HepG2 (cell line): ENCODE data around the gene CRIM1. TPM values are rescaled to one million over a fixed set of nuclear protein-coding genes. Genes with fewer than 3 reads are reported as not detected.

ENCODE experiments used
- HMG20A ChIP-seq: IDR thresholded peaks from 2 replicates; pipeline ENCODE4 v1.6.1; 2016; ENCODE audit warnings: borderline replicate concordance
- MTA3 ChIP-seq: sonication (generic); formaldehyde crosslinking; IDR thresholded peaks from 2 replicates; pipeline ENCODE4 v1.4.0; 2020; ENCODE audit warnings: missing genetic modification reagents
- NRL ChIP-seq: sonication (generic); formaldehyde crosslinking; IDR thresholded peaks from 2 replicates; pipeline ENCODE4 v1.5.0; 2020; ENCODE audit warnings: missing genetic modification reagents, mild to moderate bottlenecking, moderate library complexity, borderline replicate concordance
- PCBP1 ChIP-seq: fragments of 200-400 bp; formaldehyde crosslinking; IDR thresholded peaks from 2 replicates; pipeline ENCODE4 v1.6.1; 2017; ENCODE audit warnings: mild to moderate bottlenecking, low read depth, low read length, borderline replicate concordance
- XRCC5 ChIP-seq: fragments of 200-400 bp; formaldehyde crosslinking; optimal IDR thresholded peaks from 2 replicates; pipeline ENCODE3; 2017; ENCODE audit warnings: mild to moderate bottlenecking, low read length
- YEATS4 ChIP-seq: sonication (generic); formaldehyde crosslinking; IDR thresholded peaks from 2 replicates; pipeline ENCODE4 v1.4.0; 2020; ENCODE audit warnings: missing genetic modification reagents, borderline replicate concordance
- ZFAT ChIP-seq: sonication (generic); formaldehyde crosslinking; conservative IDR thresholded peaks from 2 replicates; pipeline ENCODE4 v1.8.1; 2023; ENCODE audit warnings: missing genetic modification reagents, inconsistent platforms
- ZNF143 ChIP-seq: sonication (generic); formaldehyde crosslinking; IDR thresholded peaks from 2 replicates; pipeline ENCODE4 v1.4.0; 2020; ENCODE audit warnings: missing genetic modification reagents
- ZNF264 ChIP-seq: sonication (generic); formaldehyde crosslinking; IDR thresholded peaks from 2 replicates; pipeline ENCODE4 v1.4.0; 2020; ENCODE audit warnings: missing genetic modification reagents
- ZNF333 ChIP-seq: sonication (generic); formaldehyde crosslinking; IDR thresholded peaks from 2 replicates; pipeline ENCODE4 v1.4.0; 2020; ENCODE audit warnings: mild to moderate bottlenecking, missing genetic modification reagents, borderline replicate concordance
- ZNF382 ChIP-seq: sonication (generic); formaldehyde crosslinking; IDR thresholded peaks from 2 replicates; pipeline ENCODE4 v1.5.0; 2020; ENCODE audit warnings: missing genetic modification reagents, mild to moderate bottlenecking, borderline replicate concordance
- ZNF510 ChIP-seq: sonication (generic); formaldehyde crosslinking; IDR thresholded peaks from 2 replicates; pipeline ENCODE4 v1.4.0; 2020; ENCODE audit warnings: low read depth, mild to moderate bottlenecking, missing genetic modification reagents
- ZNF552 ChIP-seq: sonication (generic); formaldehyde crosslinking; IDR thresholded peaks from 2 replicates; pipeline ENCODE4 v1.9.0; 2022; ENCODE audit warnings: missing genetic modification reagents, mild to moderate bottlenecking, borderline replicate concordance
- ZNF570 ChIP-seq: sonication (generic); formaldehyde crosslinking; IDR thresholded peaks from 2 replicates; pipeline ENCODE4 v1.4.0; 2020; ENCODE audit warnings: mild to moderate bottlenecking, missing genetic modification reagents, borderline replicate concordance
- ZNF747 ChIP-seq: sonication (generic); formaldehyde crosslinking; IDR thresholded peaks from 2 replicates; pipeline ENCODE4 v1.8.1; 2023; ENCODE audit warnings: missing genetic modification reagents, mild to moderate bottlenecking, borderline replicate concordance
- polyA plus RNA-seq, 8 experiments: library from polyadenylated mRNA; depleted of rRNA in 3 of 8; stranded (reverse) in 7 of 8; unstranded in 1 of 8; fragments of >200 nt; fragmentation: Illumina TruSeq in 4 of 8; extraction: Trizol in 4 of 8; gene quantifications; 2 replicates each; pipeline versions ENCODE4 v1.2.1 to v1.2.3, GENCODE V29; 2011 to 2016; ENCODE audit warnings: low read depth in 4 of 8, missing spikeins in 1 of 8, mixed read lengths in 1 of 8; ENCODE audit not compliant: insufficient read depth in 1 of 8
- total RNA-seq, 5 experiments: library from RNA; depleted of rRNA; stranded (reverse); fragments of >200 nt; fragmentation: Illumina TruSeq; extraction: Trizol; gene quantifications; 2 replicates each; pipeline ENCODE4 v1.2.3, GENCODE V29; 2016; ENCODE audit warnings: low read depth in 1 of 5
- TF ChIP-seq, protein P1 (sequence below): sonication (generic); formaldehyde crosslinking; IDR thresholded peaks from 2 replicates; pipeline ENCODE4 v1.4.0; 2020; ENCODE audit warnings: missing genetic modification reagents
- TF ChIP-seq, protein P2 (sequence below): sonication (generic); formaldehyde crosslinking; IDR thresholded peaks from 2 replicates; pipeline ENCODE4 v1.4.0; 2020; ENCODE audit warnings: missing genetic modification reagents
- TF ChIP-seq, protein P3 (sequence below): sonication (generic); formaldehyde crosslinking; IDR thresholded peaks from 2 replicates; pipeline ENCODE4 v1.4.0; 2020; ENCODE audit warnings: low read depth, missing genetic modification reagents
- TF ChIP-seq, protein P4 (sequence below): IDR thresholded peaks from 2 replicates; pipeline ENCODE4 v1.6.1; 2018; ENCODE audit warnings: missing genetic modification reagents, mild to moderate bottlenecking, missing compliant biosample characterization
- TF ChIP-seq, protein P5 (sequence below): sonication (generic); formaldehyde crosslinking; IDR thresholded peaks from 2 replicates; pipeline ENCODE4 v1.8.1; 2022; ENCODE audit warnings: mild to moderate bottlenecking, missing genetic modification reagents

The CRIM1 gene
- total and polyA plus RNA-seq, 2 of the 13 experiments (the other 11 are each of a cell fraction or from before 2014, with no cell fraction given) = 39.1 to 69.9 TPM

- TF ChIP-seq, protein P1, sequence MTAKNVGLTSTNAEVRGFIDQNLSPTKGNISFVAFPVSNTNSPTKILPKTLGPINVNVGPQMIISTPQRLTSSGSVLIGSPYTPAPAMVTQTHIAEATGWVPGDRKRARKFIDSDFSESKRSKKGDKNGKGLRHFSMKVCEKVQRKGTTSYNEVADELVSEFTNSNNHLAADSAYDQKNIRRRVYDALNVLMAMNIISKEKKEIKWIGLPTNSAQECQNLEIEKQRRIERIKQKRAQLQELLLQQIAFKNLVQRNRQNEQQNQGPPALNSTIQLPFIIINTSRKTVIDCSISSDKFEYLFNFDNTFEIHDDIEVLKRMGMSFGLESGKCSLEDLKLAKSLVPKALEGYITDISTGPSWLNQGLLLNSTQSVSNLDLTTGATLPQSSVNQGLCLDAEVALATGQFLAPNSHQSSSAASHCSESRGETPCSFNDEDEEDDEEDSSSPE (CRISPR knock-in tag) = peak; percentile 87
- TF ChIP-seq ZNF747 (peak; percentile 92), ZNF510 (peak; percentile 88), ZNF333 (peak; percentile 75; the same call in 1 of the 2 replicates), ZNF143 (CRISPR knock-in tag) (peak; percentile 31; the same call in 1 of the 2 replicates), MTA3 (CRISPR knock-in tag) (no peak), YEATS4 (CRISPR knock-in tag) (peak; percentile 77), HMG20A (CRISPR knock-in tag) (peak; percentile 95), PCBP1 (peak; percentile 79; the same call in 1 of the 2 replicates), ZNF552 (CRISPR knock-in tag) (0 out of 2 replicates have a peak, but pooled peaks have one; percentile 66), NRL (CRISPR knock-in tag) (peak; percentile 20; the same call in 1 of the 2 replicates), ZNF264 (peak; percentile 77), XRCC5 (peak; percentile 87), ZFAT (CRISPR knock-in tag) (no peak), ZNF382 (CRISPR knock-in tag) (no peak), ZNF570 (no peak)
- TF ChIP-seq, protein P2, sequence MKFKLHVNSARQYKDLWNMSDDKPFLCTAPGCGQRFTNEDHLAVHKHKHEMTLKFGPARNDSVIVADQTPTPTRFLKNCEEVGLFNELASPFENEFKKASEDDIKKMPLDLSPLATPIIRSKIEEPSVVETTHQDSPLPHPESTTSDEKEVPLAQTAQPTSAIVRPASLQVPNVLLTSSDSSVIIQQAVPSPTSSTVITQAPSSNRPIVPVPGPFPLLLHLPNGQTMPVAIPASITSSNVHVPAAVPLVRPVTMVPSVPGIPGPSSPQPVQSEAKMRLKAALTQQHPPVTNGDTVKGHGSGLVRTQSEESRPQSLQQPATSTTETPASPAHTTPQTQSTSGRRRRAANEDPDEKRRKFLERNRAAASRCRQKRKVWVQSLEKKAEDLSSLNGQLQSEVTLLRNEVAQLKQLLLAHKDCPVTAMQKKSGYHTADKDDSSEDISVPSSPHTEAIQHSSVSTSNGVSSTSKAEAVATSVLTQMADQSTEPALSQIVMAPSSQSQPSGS (CRISPR knock-in tag) = peak; percentile 89
- TF ChIP-seq, protein P3, sequence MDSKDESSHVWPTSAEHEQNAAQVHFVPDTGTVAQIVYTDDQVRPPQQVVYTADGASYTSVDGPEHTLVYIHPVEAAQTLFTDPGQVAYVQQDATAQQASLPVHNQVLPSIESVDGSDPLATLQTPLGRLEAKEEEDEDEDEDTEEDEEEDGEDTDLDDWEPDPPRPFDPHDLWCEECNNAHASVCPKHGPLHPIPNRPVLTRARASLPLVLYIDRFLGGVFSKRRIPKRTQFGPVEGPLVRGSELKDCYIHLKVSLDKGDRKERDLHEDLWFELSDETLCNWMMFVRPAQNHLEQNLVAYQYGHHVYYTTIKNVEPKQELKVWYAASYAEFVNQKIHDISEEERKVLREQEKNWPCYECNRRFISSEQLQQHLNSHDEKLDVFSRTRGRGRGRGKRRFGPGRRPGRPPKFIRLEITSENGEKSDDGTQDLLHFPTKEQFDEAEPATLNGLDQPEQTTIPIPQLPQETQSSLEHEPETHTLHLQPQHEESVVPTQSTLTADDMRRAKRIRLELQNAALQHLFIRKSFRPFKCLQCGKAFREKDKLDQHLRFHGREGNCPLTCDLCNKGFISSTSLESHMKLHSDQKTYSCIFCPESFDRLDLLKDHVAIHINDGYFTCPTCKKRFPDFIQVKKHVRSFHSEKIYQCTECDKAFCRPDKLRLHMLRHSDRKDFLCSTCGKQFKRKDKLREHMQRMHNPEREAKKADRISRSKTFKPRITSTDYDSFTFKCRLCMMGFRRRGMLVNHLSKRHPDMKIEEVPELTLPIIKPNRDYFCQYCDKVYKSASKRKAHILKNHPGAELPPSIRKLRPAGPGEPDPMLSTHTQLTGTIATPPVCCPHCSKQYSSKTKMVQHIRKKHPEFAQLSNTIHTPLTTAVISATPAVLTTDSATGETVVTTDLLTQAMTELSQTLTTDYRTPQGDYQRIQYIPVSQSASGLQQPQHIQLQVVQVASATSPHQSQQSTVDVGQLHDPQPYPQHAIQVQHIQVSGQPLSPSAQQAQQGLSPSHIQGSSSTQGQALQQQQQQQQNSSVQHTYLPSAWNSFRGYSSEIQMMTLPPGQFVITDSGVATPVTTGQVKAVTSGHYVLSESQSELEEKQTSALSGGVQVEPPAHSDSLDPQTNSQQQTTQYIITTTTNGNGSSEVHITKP = peak; percentile 88
- TF ChIP-seq, protein P4, sequence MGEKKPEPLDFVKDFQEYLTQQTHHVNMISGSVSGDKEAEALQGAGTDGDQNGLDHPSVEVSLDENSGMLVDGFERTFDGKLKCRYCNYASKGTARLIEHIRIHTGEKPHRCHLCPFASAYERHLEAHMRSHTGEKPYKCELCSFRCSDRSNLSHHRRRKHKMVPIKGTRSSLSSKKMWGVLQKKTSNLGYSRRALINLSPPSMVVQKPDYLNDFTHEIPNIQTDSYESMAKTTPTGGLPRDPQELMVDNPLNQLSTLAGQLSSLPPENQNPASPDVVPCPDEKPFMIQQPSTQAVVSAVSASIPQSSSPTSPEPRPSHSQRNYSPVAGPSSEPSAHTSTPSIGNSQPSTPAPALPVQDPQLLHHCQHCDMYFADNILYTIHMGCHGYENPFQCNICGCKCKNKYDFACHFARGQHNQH (CRISPR knock-in tag) = peak; percentile 96
- TF ChIP-seq, protein P5, sequence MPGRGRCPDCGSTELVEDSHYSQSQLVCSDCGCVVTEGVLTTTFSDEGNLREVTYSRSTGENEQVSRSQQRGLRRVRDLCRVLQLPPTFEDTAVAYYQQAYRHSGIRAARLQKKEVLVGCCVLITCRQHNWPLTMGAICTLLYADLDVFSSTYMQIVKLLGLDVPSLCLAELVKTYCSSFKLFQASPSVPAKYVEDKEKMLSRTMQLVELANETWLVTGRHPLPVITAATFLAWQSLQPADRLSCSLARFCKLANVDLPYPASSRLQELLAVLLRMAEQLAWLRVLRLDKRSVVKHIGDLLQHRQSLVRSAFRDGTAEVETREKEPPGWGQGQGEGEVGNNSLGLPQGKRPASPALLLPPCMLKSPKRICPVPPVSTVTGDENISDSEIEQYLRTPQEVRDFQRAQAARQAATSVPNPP (CRISPR knock-in tag) = peak; percentile 92; the same call in 1 of the 2 replicates
Measured at GRCh38 chr2:36380624-36381481, 25.3 kb downstream of the CRIM1 start (continued).
